ENCODE results near the gene FKBP5.

The FKBP5 gene

DNA sequence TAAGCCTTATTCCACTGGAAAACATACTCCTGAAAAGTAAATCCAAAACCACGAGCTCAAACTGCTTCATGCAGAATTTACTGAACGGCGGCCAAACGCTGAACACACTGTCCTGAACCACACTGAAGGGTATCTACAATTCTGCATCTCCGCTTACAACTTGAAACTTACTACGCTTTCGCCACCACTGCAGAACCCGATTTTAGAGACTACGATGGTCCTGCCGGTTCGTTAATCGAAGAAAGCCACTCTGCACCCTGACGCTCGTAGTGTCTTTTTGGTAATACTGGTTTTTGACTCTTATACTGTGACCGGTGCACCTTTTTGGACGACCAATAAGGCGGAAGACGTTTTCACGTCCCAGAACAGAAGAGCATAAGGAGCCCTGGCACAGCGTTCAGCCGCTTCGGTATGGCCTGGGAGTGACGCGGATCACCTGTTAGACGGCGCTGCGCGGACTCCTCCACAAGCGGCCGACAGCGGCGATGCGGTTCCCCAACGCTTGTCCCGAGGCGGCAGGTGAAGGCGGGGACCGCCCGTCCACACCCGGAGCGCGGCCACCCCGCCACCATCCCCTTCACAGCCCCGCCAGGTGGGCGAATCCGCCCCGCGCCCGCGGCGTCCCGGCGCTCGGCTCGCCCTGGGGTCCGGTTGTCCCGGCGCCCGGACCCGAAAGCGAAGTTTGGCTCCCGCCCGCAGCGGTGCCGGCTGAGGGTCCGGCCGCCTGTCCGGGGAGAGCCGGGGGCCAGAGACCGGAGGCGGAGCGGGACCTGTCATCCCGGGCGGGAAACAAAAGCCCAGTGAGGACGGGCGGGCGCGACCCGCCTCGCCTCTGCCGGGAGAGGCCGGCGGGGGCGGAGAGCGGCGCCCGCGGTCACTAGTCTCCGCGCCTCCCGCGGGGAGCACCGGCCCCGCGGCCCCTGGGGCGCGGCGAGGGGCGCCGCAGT is 784 bp downstream of the FKBP5 start:
- H3K9me3 ChIP-seq (ENCODE audit: low read length): no peaks in the 10 kb centered on the region
- peaks cover 24% of the 10 kb centered on the region for H3K4me1 ChIP-seq (ENCODE audit: insufficient read depth, low read length, severe bottlenecking)
- TF ChIP-seq CTCF (IDR thresholded peaks at IDR 0.05; ENCODE audit: low read length): no peak
- no peak for TF ChIP-seq EZH2 (IDR thresholded peaks at IDR 0.05; ENCODE audit: borderline replicate concordance, low read length)
- H3K4me3 ChIP-seq (ENCODE audit: low read depth, low read length, poor library complexity, severe bottlenecking): peak overlapping the region; percentile 88
- no peaks in the 10 kb centered on the region for H3K9me2 ChIP-seq (ENCODE audit: low read depth, low read length)
- peak overlapping the region; percentile 71 for H3K4me2 ChIP-seq (ENCODE audit: low read length)
- peak overlapping the region; percentile 89 for H3K27ac ChIP-seq (ENCODE audit: low read depth, low read length, poor library complexity, severe bottlenecking)
- no peaks in the 10 kb centered on the region for H4K20me1 ChIP-seq (ENCODE audit: insufficient read depth, low read length)
- no peaks in the 10 kb centered on the region for H3F3A ChIP-seq (ENCODE audit: insufficient read depth, low read length)
- H3K27me3 ChIP-seq (ENCODE audit: insufficient read depth, low read length): no peaks in the 10 kb centered on the region
- H2AFZ ChIP-seq (ENCODE audit: low read length): no peak overlapping the region
- H3K9ac ChIP-seq (ENCODE audit: low read length): peak overlapping the region; percentile 90
- H3K79me2 ChIP-seq (ENCODE audit: insufficient read depth, low read length): peaks cover 53% of the 10 kb centered on the region
- H3K36me3 ChIP-seq (ENCODE audit: insufficient read depth, low read length): peaks cover 13% of the 10 kb centered on the region

GRCh38 chr6:35686873-35687555 is 1.7 kb downstream of the FKBP5 start:
- peak overlapping the region; percentile 89 for H3K27ac ChIP-seq (ENCODE audit: low read depth, low read length, poor library complexity, severe bottlenecking)
- no peaks in the 10 kb centered on the region for H3K27me3 ChIP-seq (ENCODE audit: insufficient read depth, low read length)
- no peaks in the 10 kb centered on the region for H3K9me3 ChIP-seq (ENCODE audit: low read length)
- H3K9me2 ChIP-seq (ENCODE audit: low read depth, low read length): no peaks in the 10 kb centered on the region
- TF ChIP-seq CTCF (IDR thresholded peaks at IDR 0.05; ENCODE audit: low read length): no peak
- no peak for TF ChIP-seq EZH2 (IDR thresholded peaks at IDR 0.05; ENCODE audit: borderline replicate concordance, low read length)
- H4K20me1 ChIP-seq (ENCODE audit: insufficient read depth, low read length): no peaks in the 10 kb centered on the region; the same call in 1 of the 2 replicates
- peak overlapping the region; percentile 88 for H3K4me3 ChIP-seq (ENCODE audit: low read depth, low read length, poor library complexity, severe bottlenecking)
- H3K4me1 ChIP-seq (ENCODE audit: insufficient read depth, low read length, severe bottlenecking): peaks cover 31% of the 10 kb centered on the region
- no peaks in the 10 kb centered on the region for H3F3A ChIP-seq (ENCODE audit: insufficient read depth, low read length)
- H3K36me3 ChIP-seq (ENCODE audit: insufficient read depth, low read length): peaks cover 18% of the 10 kb centered on the region
- H2AFZ ChIP-seq (ENCODE audit: low read length): no peak overlapping the region
- peak overlapping the region; percentile 71 for H3K4me2 ChIP-seq (ENCODE audit: low read length)
- peaks cover 62% of the 10 kb centered on the region for H3K79me2 ChIP-seq (ENCODE audit: insufficient read depth, low read length)
- H3K9ac ChIP-seq (ENCODE audit: low read length): peak overlapping the region; percentile 90

DNA sequence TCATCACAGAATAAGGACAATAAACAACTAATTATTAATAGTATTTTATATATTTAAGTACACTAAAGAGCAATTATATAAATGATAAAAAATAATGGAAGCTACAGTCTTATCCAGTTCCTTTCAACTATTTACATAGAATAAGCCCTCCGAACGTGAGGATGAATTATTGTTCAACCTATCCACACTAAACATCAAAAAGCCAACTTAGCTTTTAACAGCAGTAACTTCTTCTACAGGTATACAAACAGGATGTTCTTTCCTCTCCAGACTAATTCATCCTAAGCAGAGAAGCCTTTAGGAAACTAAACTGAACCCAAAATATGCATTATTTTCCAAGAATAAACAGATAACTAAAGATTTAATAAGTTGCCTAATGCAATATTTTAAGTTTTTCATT is 2.3 kb downstream of the FKBP5 start:
- Histone ChIP-seq H3K9me3 (ENCODE audit: low read length) (no peaks in the 10 kb centered on the region), H3K27ac (ENCODE audit: low read depth, low read length, poor library complexity, severe bottlenecking) (peak overlapping the region; percentile 89), H3K4me3 (ENCODE audit: low read depth, low read length, poor library complexity, severe bottlenecking) (peak overlapping the region; percentile 88), H3K36me3 (ENCODE audit: insufficient read depth, low read length) (peaks cover 21% of the 10 kb centered on the region), H4K20me1 (ENCODE audit: insufficient read depth, low read length) (no peaks in the 10 kb centered on the region; the same call in 1 of the 2 replicates), H3K9me2 (ENCODE audit: low read depth, low read length) (no peaks in the 10 kb centered on the region), H3K4me2 (ENCODE audit: low read length) (peak overlapping the region; percentile 71), H3K4me1 (ENCODE audit: insufficient read depth, low read length, severe bottlenecking) (peaks cover 30% of the 10 kb centered on the region), H3K9ac (ENCODE audit: low read length) (peak overlapping the region; percentile 90), H2AFZ (ENCODE audit: low read length) (no peak overlapping the region), H3K27me3 (ENCODE audit: insufficient read depth, low read length) (no peaks in the 10 kb centered on the region), H3F3A (ENCODE audit: insufficient read depth, low read length) (no peaks in the 10 kb centered on the region), H3K79me2 (ENCODE audit: insufficient read depth, low read length) (peaks cover 68% of the 10 kb centered on the region)
- no peak for TF ChIP-seq CTCF (IDR thresholded peaks at IDR 0.05; ENCODE audit: low read length)
- TF ChIP-seq EZH2 (IDR thresholded peaks at IDR 0.05; ENCODE audit: borderline replicate concordance, low read length): no peak

Data from OCI-LY1 (cell line).